MM.1S (cell line): Measurements from ENCODE around the gene PLA2G4A.

Experiments
- DNase-seq: peaks from one replicate; pipeline ENCODE4 v3.0.0-alpha.2; 2015
- H2AFZ ChIP-seq: fragments of 300-600 bp; sonication (generic); 2 replicates; pipeline ENCODE4 v1.6.0; 2016; ENCODE audit warnings: antibody characterized with exemption, low read length
- H3F3A ChIP-seq: fragments of 300-600 bp; sonication (generic); 2 replicates; pipeline ENCODE4 v1.6.1; 2016; ENCODE audit warnings: mild to moderate bottlenecking, antibody characterized with exemption, low read length, moderate library complexity, mixed read lengths; ENCODE audit not compliant: insufficient read depth
- H3K27ac ChIP-seq: fragments of 300-600 bp; sonication (generic); 2 replicates; pipeline ENCODE4 v1.5.1; 2016; ENCODE audit warnings: mild to moderate bottlenecking, low read length
- H3K27me3 ChIP-seq: fragments of 300-600 bp; sonication (generic); replicated peaks from 2 replicates; pipeline ENCODE4 v1.6.0; 2016; ENCODE audit warnings: low read length; ENCODE audit not compliant: insufficient read depth
- H3K36me3 ChIP-seq: fragments of 300-600 bp; sonication (generic); replicated peaks from 2 replicates; pipeline ENCODE4 v1.6.1; 2016; ENCODE audit warnings: mild to moderate bottlenecking, low read length, mixed read lengths; ENCODE audit not compliant: insufficient read depth
- H3K4me1 ChIP-seq: fragments of 300-600 bp; sonication (generic); 2 replicates; pipeline ENCODE4 v1.6.1; 2016; ENCODE audit warnings: low read length, mixed read lengths
- H3K4me2 ChIP-seq: fragments of 300-600 bp; sonication (generic); 2 replicates; pipeline ENCODE4 v1.6.0; 2016; ENCODE audit warnings: low read depth, low read length
- H3K4me3 ChIP-seq: fragments of 300-600 bp; sonication (generic); 2 replicates; pipeline ENCODE4 v1.5.1; 2016; ENCODE audit warnings: low read length, mixed read lengths
- H3K79me2 ChIP-seq: fragments of 300-600 bp; sonication (generic); 2 replicates; pipeline ENCODE4 v1.6.1; 2016; ENCODE audit warnings: mixed run types, low read length, mixed read lengths
- H3K9ac ChIP-seq: fragments of 300-600 bp; sonication (generic); 2 replicates; pipeline ENCODE4 v1.6.1; 2016; ENCODE audit warnings: low read length, mixed read lengths
- H3K9me2 ChIP-seq: fragments of 300-600 bp; sonication (generic); replicated peaks from 2 replicates; pipeline ENCODE4 v1.6.1; 2016; ENCODE audit warnings: mild to moderate bottlenecking, low read length, mixed read lengths; ENCODE audit not compliant: insufficient read depth
- H3K9me3 ChIP-seq: fragments of 300-600 bp; sonication (generic); replicated peaks from 2 replicates; pipeline ENCODE4 v1.6.1; 2016; ENCODE audit warnings: mild to moderate bottlenecking, low read length, mixed read lengths; ENCODE audit not compliant: insufficient read depth
- H4K20me1 ChIP-seq: fragments of 300-600 bp; sonication (generic); 2 replicates; pipeline ENCODE4 v1.6.1; 2016; ENCODE audit warnings: mild to moderate bottlenecking, low read length, moderate library complexity, mixed read lengths; ENCODE audit not compliant: insufficient read depth
- EZH2 ChIP-seq: fragments of 300-600 bp; sonication (generic); optimal IDR thresholded peaks from 2 replicates; pipeline ENCODE3; 2017; ENCODE audit warnings: low read depth, mild to moderate bottlenecking, antibody characterized with exemption, low read length, mixed read lengths
- EZH2phosphoT487 ChIP-seq: fragments of 300-600 bp; sonication (generic); IDR thresholded peaks from 2 replicates; pipeline ENCODE4 v1.6.1; 2018; ENCODE audit warnings: antibody characterized with exemption, low read length
- TF ChIP-seq, protein P1 (sequence below): fragments of 300-600 bp; sonication (generic); IDR thresholded peaks from 2 replicates; pipeline ENCODE4 v1.5.1; 2016; ENCODE audit warnings: antibody characterized with exemption, low read length, mixed read lengths

PLA2G4A gene

DNA sequence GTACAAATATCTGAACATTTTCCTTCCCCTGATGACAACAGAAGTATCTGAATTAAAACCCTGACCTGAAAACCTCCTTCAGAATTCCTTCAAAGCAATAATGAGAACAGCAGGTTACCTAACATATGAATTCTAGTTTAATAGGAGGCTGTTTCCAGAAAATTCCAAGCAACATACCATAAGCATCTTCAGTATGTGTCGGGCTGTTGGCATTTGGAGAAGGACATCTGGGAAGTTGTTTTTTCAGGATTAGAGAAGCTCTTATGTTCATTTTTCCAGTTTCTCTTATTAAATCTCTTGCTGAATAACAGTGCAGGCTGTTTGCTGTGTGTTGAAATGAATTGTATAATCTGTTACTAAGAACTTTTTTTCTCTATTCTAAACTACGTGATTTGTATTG, 101.5 kb downstream of the PLA2G4A start:
- Histone ChIP-seq H3F3A (no peaks in the 10 kb centered on the region), H3K27ac (no peak overlapping the region), H3K79me2 (no peaks in the 10 kb centered on the region), H3K27me3 (no peaks in the 10 kb centered on the region), H3K4me1 (no peaks in the 10 kb centered on the region), H4K20me1 (no peaks in the 10 kb centered on the region), H3K9me2 (no peaks in the 10 kb centered on the region), H3K4me2 (no peak overlapping the region), H3K9me3 (no peaks in the 10 kb centered on the region), H3K36me3 (0 out of 2 replicates have a peak, but pooled peaks cover 3% of the 10 kb centered on the region), H2AFZ (no peak overlapping the region), H3K9ac (no peak overlapping the region), H3K4me3 (no peak overlapping the region)
- DNase-seq = no peak
- TF ChIP-seq EZH2 (no peak), EZH2phosphoT487 (no peak)
- TF ChIP-seq, protein P1, sequence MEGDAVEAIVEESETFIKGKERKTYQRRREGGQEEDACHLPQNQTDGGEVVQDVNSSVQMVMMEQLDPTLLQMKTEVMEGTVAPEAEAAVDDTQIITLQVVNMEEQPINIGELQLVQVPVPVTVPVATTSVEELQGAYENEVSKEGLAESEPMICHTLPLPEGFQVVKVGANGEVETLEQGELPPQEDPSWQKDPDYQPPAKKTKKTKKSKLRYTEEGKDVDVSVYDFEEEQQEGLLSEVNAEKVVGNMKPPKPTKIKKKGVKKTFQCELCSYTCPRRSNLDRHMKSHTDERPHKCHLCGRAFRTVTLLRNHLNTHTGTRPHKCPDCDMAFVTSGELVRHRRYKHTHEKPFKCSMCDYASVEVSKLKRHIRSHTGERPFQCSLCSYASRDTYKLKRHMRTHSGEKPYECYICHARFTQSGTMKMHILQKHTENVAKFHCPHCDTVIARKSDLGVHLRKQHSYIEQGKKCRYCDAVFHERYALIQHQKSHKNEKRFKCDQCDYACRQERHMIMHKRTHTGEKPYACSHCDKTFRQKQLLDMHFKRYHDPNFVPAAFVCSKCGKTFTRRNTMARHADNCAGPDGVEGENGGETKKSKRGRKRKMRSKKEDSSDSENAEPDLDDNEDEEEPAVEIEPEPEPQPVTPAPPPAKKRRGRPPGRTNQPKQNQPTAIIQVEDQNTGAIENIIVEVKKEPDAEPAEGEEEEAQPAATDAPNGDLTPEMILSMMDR = no peak

DNA sequence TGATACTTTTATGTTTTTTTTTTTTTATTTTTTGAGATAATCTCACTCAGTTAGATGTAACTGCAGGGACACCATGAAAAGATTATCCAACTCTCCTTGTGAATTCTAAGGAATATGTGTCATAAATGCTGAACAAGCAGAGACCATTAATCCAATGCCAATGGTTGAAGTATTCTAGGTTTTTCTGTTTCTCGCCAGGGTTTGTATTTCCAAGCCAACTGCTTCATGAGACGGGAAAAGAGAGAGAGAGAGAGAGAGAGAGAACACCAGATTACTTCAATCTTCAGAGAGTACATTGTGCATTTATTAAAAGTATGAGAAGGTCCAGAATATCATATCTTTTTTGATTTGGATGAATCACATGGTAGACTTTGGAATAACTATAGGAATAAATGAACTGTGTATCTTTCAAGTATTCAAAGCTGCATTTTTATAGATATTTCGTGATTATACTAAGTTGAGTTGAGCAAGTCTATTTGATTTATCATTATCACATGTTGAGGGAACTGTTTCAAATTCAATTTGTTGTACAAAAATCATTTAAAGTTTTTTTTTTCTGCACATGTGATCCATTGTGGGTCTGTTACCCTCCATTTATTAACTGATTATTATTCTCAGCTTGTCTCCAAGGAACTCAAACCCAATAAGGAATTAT, 108.4 kb downstream of the PLA2G4A start:
- H3K79me2 ChIP-seq = no peaks in the 10 kb centered on the region
- H3K4me3 ChIP-seq = no peak overlapping the region
- no peaks in the 10 kb centered on the region; the same call in 1 of the 2 replicates for H4K20me1 ChIP-seq
- no peaks in the 10 kb centered on the region for H3K27me3 ChIP-seq
- H2AFZ ChIP-seq = no peak overlapping the region
- H3K9me2 ChIP-seq = no peaks in the 10 kb centered on the region
- no peak overlapping the region for H3K9ac ChIP-seq
- DNase-seq = no peak
- H3K27ac ChIP-seq = no peak overlapping the region
- H3K36me3 ChIP-seq = 0 out of 2 replicates have a peak, but pooled peaks cover 3% of the 10 kb centered on the region
- no peak overlapping the region for H3K4me2 ChIP-seq
- no peaks in the 10 kb centered on the region for H3K9me3 ChIP-seq
- no peaks in the 10 kb centered on the region for H3F3A ChIP-seq
- no peak for TF ChIP-seq EZH2
- TF ChIP-seq, protein P1 = no peak
- no peak for TF ChIP-seq EZH2phosphoT487
- no peaks in the 10 kb centered on the region for H3K4me1 ChIP-seq

DNA sequence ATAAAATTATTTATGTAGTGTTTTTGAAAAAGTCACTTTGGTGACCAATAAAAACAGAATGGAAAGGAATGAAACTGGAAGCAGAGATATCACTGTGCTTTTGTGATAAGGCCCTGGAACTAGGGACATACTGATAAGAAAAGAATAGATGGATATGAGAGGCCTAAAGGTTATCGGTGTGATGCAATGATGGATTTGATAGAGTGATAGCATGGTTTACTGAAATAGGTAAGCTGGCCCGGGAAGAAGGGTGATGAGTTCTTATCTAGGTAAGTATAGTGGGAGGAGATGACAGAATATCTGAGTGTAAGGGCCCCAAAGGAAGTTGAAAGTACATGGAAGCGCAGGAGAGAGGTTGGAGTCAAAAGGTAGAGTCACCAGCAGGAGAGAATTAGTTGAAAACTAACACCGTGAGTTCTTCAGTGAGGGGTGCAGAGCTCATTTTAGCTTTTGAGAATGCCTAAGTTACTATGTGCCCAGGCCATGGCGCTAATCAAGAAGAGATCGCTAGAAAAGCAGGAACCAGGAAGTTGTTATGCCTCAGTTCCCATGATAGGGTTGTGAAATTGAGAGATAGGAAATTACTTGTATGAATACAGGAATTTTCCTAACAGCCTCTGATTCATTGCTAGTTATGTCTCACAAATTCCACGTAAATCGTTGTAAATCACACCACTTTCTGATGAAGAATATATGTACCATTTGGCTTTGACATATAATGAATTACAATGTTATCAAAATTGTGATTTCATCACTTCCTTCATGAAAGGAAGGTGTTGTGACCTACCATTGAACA, 115.3 kb downstream of the PLA2G4A start:
- Histone ChIP-seq H3K79me2 (no peaks in the 10 kb centered on the region), H3K9me3 (no peaks in the 10 kb centered on the region), H3K9ac (no peak overlapping the region), H3K4me1 (peaks cover 18% of the 10 kb centered on the region), H4K20me1 (no peaks in the 10 kb centered on the region; the same call in 1 of the 2 replicates), H3K36me3 (no peaks in the 10 kb centered on the region; the same call in 1 of the 2 replicates), H2AFZ (no peak overlapping the region), H3K4me2 (no peak overlapping the region), H3F3A (no peaks in the 10 kb centered on the region), H3K4me3 (no peak overlapping the region), H3K27me3 (no peaks in the 10 kb centered on the region), H3K27ac (no peak overlapping the region), H3K9me2 (no peaks in the 10 kb centered on the region)
- DNase-seq = no peak
- TF ChIP-seq, protein P1 = no peak
- TF ChIP-seq EZH2 = no peak
- TF ChIP-seq EZH2phosphoT487 = no peak
